HEK293 (cell line): ENCODE results near the gene MFGE8.

Source experiments
- CTCF ChIP-seq: fragments of 450-650 bp; formaldehyde crosslinking; IDR thresholded peaks from 2 replicates; pipeline ENCODE4 v1.5.1; 2016; ENCODE audit warnings: missing biosample characterization, missing genetic modification characterization
- GLIS2 ChIP-seq: fragments of 450-650 bp; formaldehyde crosslinking; IDR thresholded peaks from 2 replicates; pipeline ENCODE4 v1.5.1; 2016; ENCODE audit warnings: missing biosample characterization, missing genetic modification characterization
- HOXA7 ChIP-seq: sonication (generic); formaldehyde crosslinking; IDR thresholded peaks from 2 replicates; pipeline ENCODE4 v1.8.1; 2022; ENCODE audit warnings: missing genetic modification reagents, borderline replicate concordance
- KLF1 ChIP-seq: fragments of 450-650 bp; formaldehyde crosslinking; IDR thresholded peaks from 2 replicates; pipeline ENCODE4 v1.5.1; 2016; ENCODE audit warnings: missing biosample characterization, missing genetic modification characterization
- SCRT1 ChIP-seq: fragments of 450-650 bp; formaldehyde crosslinking; IDR thresholded peaks from 2 replicates; pipeline ENCODE4 v1.5.1; 2016; ENCODE audit warnings: missing biosample characterization, missing genetic modification characterization, borderline replicate concordance
- SP3 ChIP-seq: fragments of 450-650 bp; formaldehyde crosslinking; IDR thresholded peaks from 2 replicates; pipeline ENCODE4 v1.5.1; 2016; ENCODE audit warnings: missing biosample characterization, missing genetic modification characterization
- ZBTB21 ChIP-seq: fragments of 450-650 bp; formaldehyde crosslinking; IDR thresholded peaks from 2 replicates; pipeline ENCODE4 v1.5.1; 2017; ENCODE audit warnings: missing biosample characterization, missing genetic modification characterization
- ZBTB6 ChIP-seq: fragments of 450-650 bp; formaldehyde crosslinking; IDR thresholded peaks from 2 replicates; pipeline ENCODE4 v1.5.1; 2017; ENCODE audit warnings: missing biosample characterization, missing genetic modification characterization
- ZFP41 ChIP-seq: fragments of 450-650 bp; formaldehyde crosslinking; IDR thresholded peaks from 2 replicates; pipeline ENCODE4 v1.5.1; 2016; ENCODE audit warnings: missing biosample characterization, missing genetic modification characterization, borderline replicate concordance
- ZNF174 ChIP-seq: fragments of 450-650 bp; formaldehyde crosslinking; IDR thresholded peaks from 2 replicates; pipeline ENCODE4 v1.5.0; 2017; ENCODE audit warnings: missing biosample characterization, mild to moderate bottlenecking, missing genetic modification characterization
- ZNF2 ChIP-seq: fragments of 450-650 bp; formaldehyde crosslinking; IDR thresholded peaks from 2 replicates; pipeline ENCODE4 v1.5.1; 2016; ENCODE audit warnings: missing biosample characterization, missing genetic modification characterization
- ZNF223 ChIP-seq: fragments of 450-650 bp; formaldehyde crosslinking; IDR thresholded peaks from 2 replicates; pipeline ENCODE4 v1.5.1; 2016; ENCODE audit warnings: missing biosample characterization, missing genetic modification characterization
- ZNF513 ChIP-seq: fragments of 450-650 bp; IDR thresholded peaks from 2 replicates; pipeline ENCODE4 v1.5.1; 2018; ENCODE audit warnings: missing biosample characterization, missing genetic modification characterization
- ZNF518A ChIP-seq: fragments of 450-650 bp; formaldehyde crosslinking; conservative IDR thresholded peaks from 2 replicates; pipeline ENCODE4 v1.5.1; 2016; ENCODE audit warnings: low read depth, missing biosample characterization, missing genetic modification characterization
- ZNF76 ChIP-seq: fragments of 450-650 bp; formaldehyde crosslinking; IDR thresholded peaks from 2 replicates; pipeline ENCODE4; 2016; ENCODE audit warnings: low read depth, missing biosample characterization, missing genetic modification characterization, borderline replicate concordance
- ZNF830 ChIP-seq: fragments of 450-650 bp; IDR thresholded peaks from 2 replicates; pipeline ENCODE4 v1.5.0; 2018; ENCODE audit warnings: missing biosample characterization, missing genetic modification characterization, low read depth, mild to moderate bottlenecking, moderate library complexity
- TF ChIP-seq, protein P1 (sequence below): fragments of 450-650 bp; formaldehyde crosslinking; IDR thresholded peaks from 2 replicates; pipeline ENCODE4 v1.5.1; 2017; ENCODE audit warnings: missing biosample characterization, mild to moderate bottlenecking, missing genetic modification characterization, moderate library complexity
- TF ChIP-seq, protein P2 (sequence below): fragments of 450-650 bp; formaldehyde crosslinking; IDR thresholded peaks from 2 replicates; pipeline ENCODE4 v1.5.1; 2016; ENCODE audit warnings: missing biosample characterization, missing genetic modification characterization

Gene MFGE8

DNA sequence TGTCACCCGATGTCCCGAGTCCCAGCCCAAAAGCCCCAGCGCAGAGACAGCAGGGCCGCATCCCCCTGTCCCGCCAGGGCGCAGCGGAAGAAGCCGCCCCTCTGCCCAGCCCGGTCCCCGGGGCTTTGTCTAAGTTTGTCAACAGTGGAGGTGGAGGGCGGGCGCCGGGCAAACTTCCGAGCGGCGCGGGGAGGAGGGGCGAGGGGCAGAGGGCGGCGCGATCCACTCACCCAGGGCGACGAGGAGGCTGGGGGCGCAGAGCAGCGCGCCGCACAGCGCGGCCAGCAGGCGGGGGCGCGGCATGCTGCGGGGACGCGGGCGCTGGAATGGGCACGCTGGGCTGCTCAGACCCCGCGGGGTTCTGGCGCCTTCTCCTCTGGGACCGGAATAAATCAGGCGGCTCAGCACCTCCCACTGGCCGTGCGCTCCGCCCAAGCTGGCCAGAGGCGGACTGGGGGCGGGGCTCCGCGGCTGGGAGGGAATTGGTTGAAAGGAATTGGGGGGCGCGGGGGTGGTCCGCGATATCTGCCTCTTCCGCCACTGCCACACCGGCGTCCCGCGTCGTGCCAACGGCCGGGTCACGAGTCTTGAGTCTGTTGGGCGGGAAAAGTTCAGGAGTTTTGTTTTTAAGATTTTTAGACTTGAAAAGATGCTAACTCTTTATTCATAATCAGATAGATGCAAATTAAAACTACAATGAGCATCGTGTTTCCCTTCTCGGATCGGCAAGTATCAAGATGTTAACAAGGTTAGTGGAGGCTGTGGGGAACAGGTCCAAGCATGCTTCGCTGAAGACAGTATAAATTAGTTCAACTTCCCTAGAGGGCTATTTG is at the start of gene MFGE8 (continued):
- TF ChIP-seq SCRT1 (tag by site-specific recombination) (no peak), ZNF174 (tag by site-specific recombination) (no peak), GLIS2 (peak; percentile 84), ZBTB21 (tag by site-specific recombination) (peak; percentile 36; the same call in 1 of the 2 replicates), ZBTB6 (no peak), ZNF2 (tag by site-specific recombination) (peak; percentile 40; the same call in 1 of the 2 replicates), ZNF223 (no peak), ZNF76 (tag by site-specific recombination) (no peak), SP3 (tag by site-specific recombination) (peak; percentile 98), KLF1 (tag by site-specific recombination) (peak; percentile 70; the same call in 1 of the 2 replicates), CTCF (tag by site-specific recombination) (peak; percentile 71), ZNF830 (tag by site-specific recombination) (no peak), ZFP41 (tag by site-specific recombination) (no peak), HOXA7 (no peak), ZNF513 (no peak), ZNF518A (tag by site-specific recombination) (no peak)
- TF ChIP-seq, protein P1, sequence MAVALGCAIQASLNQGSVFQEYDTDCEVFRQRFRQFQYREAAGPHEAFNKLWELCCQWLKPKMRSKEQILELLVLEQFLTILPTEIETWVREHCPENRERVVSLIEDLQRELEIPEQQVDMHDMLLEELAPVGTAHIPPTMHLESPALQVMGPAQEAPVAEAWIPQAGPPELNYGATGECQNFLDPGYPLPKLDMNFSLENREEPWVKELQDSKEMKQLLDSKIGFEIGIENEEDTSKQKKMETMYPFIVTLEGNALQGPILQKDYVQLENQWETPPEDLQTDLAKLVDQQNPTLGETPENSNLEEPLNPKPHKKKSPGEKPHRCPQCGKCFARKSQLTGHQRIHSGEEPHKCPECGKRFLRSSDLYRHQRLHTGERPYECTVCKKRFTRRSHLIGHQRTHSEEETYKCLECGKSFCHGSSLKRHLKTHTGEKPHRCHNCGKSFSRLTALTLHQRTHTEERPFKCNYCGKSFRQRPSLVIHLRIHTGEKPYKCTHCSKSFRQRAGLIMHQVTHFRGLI (tag by site-specific recombination), result peak; percentile 62
- TF ChIP-seq, protein P2, sequence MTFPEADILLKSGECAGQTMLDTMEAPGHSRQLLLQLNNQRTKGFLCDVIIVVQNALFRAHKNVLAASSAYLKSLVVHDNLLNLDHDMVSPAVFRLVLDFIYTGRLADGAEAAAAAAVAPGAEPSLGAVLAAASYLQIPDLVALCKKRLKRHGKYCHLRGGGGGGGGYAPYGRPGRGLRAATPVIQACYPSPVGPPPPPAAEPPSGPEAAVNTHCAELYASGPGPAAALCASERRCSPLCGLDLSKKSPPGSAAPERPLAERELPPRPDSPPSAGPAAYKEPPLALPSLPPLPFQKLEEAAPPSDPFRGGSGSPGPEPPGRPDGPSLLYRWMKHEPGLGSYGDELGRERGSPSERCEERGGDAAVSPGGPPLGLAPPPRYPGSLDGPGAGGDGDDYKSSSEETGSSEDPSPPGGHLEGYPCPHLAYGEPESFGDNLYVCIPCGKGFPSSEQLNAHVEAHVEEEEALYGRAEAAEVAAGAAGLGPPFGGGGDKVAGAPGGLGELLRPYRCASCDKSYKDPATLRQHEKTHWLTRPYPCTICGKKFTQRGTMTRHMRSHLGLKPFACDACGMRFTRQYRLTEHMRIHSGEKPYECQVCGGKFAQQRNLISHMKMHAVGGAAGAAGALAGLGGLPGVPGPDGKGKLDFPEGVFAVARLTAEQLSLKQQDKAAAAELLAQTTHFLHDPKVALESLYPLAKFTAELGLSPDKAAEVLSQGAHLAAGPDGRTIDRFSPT (tag by site-specific recombination), result peak; percentile 80
